ENCODE measurements around the gene REG4.
"Not testable (repeated sequence)": the region's sequence is repeated elsewhere in the genome, so short reads cannot be mapped to it uniquely, and the experiment has no call there.

Gene REG4

DNA sequence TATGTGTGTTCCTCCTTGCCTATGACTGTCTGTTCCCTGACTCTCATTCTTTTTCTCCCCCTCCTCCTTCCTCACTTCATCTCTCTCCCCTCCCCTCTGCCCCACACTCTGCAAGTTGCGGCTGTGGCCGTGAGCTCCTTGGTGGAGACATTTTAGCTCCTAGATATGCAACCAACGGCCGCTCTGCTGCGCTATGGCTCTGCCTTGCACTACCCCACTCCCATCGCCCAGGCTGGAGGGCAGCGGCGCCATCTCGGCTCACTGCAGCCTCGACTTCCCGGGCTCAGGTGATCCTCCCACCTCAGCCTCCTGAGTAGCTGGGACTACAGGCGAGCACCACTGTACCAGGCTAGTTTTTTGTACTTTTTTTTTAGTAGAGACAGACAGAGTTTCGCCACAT lies 5.5 kb downstream of the REG4 start:
- no peak for DNase-seq

DNA sequence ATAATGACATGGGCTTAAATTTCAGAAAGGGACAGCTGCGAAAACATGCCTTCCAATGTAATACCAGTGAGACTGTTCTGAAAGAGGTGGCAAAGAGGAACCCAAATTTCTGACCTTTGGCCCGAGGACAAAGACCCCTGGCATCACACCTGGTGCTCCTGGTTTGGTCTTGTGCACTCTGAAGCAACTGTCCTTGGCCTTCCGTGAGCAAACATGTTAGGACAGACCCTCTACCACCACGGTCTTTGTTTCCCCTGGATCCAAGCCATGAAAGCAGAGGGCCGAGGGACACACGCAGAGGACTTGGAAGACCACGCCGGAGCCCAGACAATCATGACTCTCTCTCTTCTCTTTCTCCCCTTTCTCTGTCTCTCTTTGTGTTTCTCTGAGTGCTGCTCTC lies 6.0 kb downstream of the REG4 start:
- no peak for DNase-seq

GRCh38 chr1:119799599-119800177 lies 11.6 kb downstream of the REG4 start:
- DNase-seq: no peak

DNA sequence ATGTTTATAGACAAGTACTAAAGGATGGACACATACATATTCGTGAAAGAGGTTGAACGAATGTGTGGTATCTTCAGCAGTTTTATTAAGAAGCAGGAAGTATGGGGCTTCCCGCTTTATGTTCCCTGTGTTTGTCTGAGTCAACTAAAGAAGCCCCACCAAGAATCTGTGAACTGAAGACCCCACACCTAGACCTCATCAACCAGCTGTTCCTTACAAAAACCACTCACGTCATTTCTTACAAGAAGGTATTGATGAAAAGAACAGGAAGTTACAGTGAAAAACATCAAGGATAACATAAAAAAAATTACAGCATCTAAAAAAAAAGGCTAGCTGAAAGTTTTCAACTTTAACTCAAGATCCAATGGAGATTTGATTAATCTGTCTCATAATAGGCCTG lies 12.3 kb downstream of the REG4 start:
- DNase-seq: no peak

GRCh38 chr1:119797606-119798005 lies 13.7 kb downstream of the REG4 start:
- no peak for DNase-seq

DNA sequence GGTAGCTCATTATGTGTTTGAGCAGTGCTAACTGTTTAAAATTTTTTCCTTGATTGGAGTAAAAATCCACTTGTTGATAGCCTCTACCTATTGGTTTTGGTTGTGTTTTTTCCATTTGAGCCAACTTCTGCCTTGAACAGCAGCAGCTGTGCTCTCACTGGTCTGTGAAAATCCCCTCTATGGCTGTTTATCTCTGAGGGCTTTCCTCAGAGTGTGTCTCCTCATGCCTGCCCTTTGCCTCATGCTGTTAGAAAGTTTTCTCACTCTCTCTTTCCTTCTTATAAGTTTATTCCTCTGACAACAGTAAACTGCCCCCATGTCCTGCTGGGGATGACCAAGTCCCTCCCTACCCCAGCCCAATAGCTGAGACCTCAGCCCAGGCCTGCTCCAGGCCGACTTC lies 14.1 kb downstream of the REG4 start:
- no peak for DNase-seq

GRCh38 chr1:119795261-119796200 lies 15.7 kb downstream of the REG4 start:
- no peak for DNase-seq

- no peak for DNase-seq
These were observed 16.4 kb downstream of the REG4 start for GRCh38 chr1:119794876-119795240.

- no peak for DNase-seq
These were observed 16.9 kb downstream of the REG4 start for GRCh38 chr1:119794230-119794875.

DNA sequence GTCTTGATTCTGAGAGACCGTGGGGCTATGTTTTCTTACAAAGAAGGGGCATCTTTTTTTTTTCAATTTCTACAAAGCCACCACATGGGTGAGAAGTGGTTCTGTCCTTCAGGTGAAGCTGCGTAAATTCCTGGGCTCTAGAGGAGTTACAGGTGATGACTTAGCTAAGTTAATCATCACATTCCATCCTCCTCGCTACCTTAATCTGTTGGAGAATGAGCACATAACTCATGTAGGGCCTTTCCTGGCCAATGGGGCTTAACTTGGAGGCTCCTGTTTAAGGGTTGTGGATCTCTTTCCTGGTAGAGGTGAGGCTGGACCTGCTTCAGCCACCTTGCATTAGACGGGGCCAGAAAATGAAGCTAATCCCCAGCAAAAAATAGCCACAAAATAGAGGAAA lies 19.9 kb downstream of the REG4 start:
- no peak for DNase-seq

GRCh38 chr1:119790451-119791198 lies 20.6 kb downstream of the REG4 start:
- DNase-seq: no peak

- no peak for DNase-seq
These were observed 23.5 kb downstream of the REG4 start for GRCh38 chr1:119787776-119788175.

DNA sequence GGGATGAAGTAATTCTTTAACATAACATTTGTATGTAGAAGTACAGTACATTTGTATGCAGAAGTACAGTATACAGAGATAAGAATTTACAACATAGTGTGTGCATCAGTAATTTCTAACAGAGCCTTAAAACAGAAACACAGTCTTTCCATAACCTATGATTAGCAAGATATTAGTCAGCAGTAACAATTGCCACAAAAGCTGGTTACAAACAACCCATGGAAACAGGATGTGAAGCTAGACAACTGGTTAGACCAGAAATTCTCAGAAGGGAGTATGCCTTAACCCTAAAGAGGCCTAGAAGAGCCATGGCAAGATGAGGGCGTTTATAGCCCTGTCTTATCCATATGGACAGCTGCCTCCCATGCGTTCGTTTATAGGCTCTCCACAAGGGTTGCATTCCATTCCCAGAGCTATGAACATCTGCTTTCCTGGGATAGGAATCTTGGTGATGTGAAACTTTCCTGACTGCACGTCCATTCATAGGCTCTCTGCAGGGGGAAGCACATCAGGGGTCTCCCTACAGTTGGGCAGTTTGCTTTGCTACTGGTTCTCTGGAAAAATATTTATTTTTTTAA lies 24.7 kb downstream of the REG4 start:
- DNase-seq: not testable (repeated sequence)

- DNase-seq: not testable (repeated sequence)
These were observed 25.2 kb downstream of the REG4 start for GRCh38 chr1:119786046-119786445.

GRCh38 chr1:119784191-119784781 lies 27.0 kb downstream of the REG4 start:
- peak; percentile 26 for DNase-seq

DNA sequence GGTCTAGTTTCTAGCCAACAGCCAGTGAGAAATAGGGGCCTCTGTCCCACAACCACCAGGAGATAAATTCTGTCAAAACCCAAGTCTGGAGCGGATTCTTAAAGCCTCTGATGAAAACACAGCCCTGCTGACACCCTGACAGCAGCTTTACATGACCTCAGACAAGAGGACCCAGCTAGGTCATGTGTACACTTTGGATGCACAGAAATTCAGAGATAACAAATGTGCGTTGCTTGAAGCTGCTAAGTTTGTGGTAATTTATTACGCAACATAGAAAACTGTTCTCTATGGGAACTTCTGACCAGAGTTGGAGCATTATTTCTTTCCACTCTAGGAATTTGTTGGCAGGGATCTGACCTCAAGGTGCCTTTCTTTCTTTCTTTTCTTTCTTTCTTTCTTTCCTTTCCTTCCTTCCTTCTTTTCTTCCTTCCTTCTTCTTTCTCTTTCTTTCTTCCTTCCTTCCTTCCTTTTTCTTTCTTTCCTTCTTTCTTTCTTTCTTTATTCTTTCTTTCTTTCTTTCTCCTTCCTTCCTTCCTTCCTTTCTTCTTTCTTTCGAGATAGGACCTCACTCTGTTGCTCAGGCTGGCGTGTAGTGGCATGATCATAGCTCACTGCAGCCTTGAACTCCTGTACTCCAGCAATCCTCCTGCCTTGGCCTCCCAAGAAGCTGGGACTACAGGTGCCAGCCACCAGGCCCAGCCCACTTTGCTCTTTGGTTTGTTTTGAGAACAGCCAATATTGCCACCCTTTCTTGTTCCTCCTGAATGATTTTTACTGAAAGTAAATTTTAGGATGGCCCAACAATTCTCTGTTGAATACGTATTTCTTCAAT lies 27.7 kb downstream of the REG4 start:
- DNase-seq: no peak

DNA sequence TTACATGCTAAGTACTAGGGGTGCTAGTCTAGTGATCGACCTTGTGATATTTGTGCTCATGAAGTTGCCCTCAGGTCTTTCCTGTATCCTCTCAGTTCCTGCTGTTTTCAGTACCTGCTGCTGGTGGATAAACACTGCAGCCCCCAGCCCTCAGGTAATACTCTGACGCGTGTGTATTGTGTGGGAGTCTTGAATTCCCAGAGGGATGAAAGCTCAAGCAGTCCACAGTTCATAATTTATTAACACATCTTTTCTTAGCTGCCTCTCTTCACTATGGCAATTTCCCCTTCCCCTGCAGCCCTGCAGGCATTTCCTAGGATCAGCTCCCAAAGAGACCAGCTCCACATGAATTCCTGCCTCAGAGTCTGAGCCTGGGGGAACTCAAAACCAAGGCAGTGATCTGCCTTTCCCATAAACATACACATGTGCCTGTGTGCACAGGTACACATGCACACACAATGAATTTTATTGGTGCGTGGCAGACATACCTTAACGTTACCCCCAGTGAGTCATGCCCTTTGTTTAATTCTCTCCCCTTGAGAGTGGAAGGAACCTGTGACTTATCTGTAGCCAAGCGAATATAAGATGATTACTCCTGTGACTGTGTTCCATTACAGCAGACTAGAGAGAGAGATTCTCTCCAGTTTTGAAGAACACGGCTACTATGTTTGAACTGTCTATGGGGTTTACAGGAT lies 28.5 kb downstream of the REG4 start:
- DNase-seq: no peak

- DNase-seq: no peak
These were observed 29.6 kb downstream of the REG4 start for GRCh38 chr1:119781434-119782210.

- peak; percentile 48 for DNase-seq
These were observed 31.3 kb downstream of the REG4 start for GRCh38 chr1:119779869-119780356.
